HG02642 (cell line): Measurements from ENCODE around the gene NDUFB7.
"Not testable (repeated sequence)": the region's sequence is repeated elsewhere in the genome, so short reads cannot be mapped to it uniquely, and the experiment has no call there.

Source experiments
- ATAC-seq: cut with Tn5 transposase; IDR thresholded peaks from one replicate; pipeline ENCODE4 v1.9.1; 2021; ENCODE audit warnings: mild to moderate bottlenecking; ENCODE audit not compliant: unreplicated experiment, poor library complexity

Gene NDUFB7

GRCh38 chr19:14575428-14575980, 3.6 kb upstream of the NDUFB7 start:
- no peak for ATAC-seq

GRCh38 chr19:14570864-14571527, 870 bp downstream of the NDUFB7 start:
- ATAC-seq = no peak

DNA sequence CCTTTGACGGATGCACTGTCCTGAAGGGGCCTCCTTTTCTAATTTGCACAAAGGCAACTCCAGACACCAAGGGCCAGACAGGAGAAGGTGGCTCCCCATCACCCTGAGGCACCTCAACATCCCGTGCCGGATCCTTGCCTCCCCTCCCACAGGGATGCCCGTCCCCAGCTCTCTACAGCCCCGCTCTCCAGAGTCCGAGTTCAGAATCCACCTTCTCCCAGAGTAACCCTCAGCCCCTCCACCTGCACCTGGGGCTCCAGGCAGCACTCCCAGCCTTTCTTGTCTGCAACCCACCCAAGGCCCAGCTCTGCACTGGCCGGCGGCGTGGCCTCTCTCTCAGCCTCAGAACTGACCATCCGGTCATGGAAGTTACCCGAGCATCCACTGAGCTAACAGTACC, 4.8 kb downstream of the NDUFB7 start:
- ATAC-seq = no peak

GRCh38 chr19:14566712-14567077, 5.2 kb downstream of the NDUFB7 start:
- no peak for ATAC-seq

DNA sequence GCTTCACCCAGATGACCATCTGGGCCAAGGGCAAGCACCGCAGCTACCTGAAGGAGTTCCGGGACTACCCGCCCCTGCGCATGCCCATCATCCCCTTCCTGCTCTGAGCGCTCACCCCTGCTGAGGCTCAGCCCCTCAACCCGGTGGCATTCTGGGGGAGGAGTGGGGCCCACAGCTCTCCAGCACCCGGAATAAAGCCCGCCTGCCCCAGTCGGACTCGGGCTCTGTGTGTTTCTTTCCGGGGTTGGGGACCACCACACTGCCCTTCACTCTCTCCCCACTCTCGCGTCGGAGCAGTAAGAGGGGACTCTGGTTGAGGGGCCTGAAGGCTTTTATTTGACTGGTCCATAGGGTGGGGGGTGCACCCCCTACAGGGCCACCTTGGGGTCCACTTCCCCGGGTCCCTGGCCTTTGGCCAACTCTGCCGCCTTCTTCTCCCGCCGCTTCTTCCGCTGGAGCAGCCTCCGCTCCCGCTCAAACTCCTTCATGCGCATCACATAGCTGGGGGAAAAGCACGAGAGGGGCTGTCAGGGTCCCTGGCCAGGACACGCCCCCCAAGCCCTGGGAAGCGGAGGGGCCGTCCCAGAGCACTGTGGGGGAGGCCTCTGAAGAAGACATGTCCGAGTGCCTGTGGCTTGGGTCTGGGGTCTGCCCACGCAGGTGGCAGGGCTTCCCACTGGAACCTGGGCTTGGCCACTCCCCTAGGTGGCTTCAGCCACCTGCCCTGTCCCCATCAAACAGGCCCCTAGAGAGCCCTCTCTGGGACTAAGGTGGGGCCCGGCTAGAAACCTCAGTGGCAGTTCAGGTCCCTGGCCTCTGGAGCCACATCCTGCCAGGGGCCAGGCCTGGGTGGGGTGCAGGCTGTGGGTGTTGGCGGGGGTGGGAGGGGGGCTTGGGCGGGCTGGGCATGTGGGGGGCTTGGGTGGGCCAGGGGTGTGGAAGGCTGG, 5.8 kb downstream of the NDUFB7 start:
- no peak for ATAC-seq

GRCh38 chr19:14565298-14565679, 6.6 kb downstream of the NDUFB7 start:
- ATAC-seq = no peak

GRCh38 chr19:14564652-14565297, 7.1 kb downstream of the NDUFB7 start:
- ATAC-seq = not testable (repeated sequence)

GRCh38 chr19:14563989-14564651, 7.7 kb downstream of the NDUFB7 start:
- no peak for ATAC-seq

- no peak for ATAC-seq
Measured at GRCh38 chr19:14563590-14563926, 8.3 kb downstream of the NDUFB7 start.

- ATAC-seq = no peak
Measured at GRCh38 chr19:14562660-14563589, 8.9 kb downstream of the NDUFB7 start.

- ATAC-seq = no peak
Measured at GRCh38 chr19:14561847-14562351, 10.0 kb downstream of the NDUFB7 start.

GRCh38 chr19:14561249-14561648, 10.6 kb downstream of the NDUFB7 start:
- ATAC-seq = no peak

DNA sequence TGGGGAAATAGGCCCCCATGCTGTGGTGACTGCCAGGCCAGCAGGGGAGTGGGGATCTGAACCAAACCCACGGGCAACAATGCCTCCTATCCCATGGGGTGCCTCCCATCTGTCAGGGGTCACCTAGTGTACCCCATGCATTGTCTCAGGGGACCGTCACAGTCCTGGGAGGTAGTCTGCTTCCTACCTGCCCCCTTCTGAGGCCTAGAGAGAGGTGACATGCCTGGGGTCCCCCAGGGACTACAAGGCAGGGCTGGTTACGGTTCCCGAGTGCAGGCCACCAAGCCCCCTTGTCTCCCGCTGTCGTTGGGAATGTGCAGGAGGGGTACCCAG, 11.1 kb downstream of the NDUFB7 start:
- ATAC-seq = no peak

DNA sequence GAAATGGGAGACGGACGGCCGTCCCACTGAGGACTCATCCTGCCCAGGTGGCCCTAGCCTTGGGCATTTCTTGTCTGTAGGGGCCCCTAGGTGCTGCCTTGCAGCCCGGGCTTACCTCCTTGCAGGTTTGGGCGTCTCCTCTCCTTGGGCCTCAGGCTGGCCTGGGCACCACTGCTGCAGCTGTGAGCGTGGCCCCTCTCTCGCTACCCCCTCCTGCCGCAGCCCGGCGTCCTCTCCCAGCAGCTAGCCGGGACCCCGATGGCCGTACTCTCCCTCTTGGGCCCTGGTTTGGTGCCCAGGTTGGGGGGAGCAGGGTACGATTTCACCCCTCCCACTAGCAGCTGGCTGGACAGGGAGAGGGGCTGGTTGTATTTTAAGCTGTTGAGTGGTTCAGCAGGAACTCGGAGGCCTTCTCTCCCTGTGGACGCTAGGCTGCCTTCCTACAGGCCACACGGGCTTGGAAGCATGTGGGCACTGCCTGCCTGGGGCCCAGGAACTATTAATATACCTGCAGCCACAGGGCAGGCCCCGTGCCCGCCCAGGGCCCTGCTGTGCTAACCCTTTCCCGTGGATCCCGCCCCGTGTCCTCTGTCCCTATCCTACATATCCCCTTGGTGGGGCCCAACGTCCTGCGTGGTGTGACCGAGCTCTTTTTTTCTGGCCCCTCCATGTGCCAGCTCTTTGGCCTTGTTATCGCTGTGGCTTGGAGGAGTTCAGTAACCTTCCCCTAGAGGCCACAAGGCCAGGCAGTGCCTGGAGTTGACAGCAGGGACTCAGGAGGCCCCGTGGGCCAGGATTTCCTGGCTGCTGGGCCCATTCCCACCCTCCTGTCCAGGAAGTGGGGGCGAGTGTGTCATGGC, 11.7 kb downstream of the NDUFB7 start:
- ATAC-seq = no peak

DNA sequence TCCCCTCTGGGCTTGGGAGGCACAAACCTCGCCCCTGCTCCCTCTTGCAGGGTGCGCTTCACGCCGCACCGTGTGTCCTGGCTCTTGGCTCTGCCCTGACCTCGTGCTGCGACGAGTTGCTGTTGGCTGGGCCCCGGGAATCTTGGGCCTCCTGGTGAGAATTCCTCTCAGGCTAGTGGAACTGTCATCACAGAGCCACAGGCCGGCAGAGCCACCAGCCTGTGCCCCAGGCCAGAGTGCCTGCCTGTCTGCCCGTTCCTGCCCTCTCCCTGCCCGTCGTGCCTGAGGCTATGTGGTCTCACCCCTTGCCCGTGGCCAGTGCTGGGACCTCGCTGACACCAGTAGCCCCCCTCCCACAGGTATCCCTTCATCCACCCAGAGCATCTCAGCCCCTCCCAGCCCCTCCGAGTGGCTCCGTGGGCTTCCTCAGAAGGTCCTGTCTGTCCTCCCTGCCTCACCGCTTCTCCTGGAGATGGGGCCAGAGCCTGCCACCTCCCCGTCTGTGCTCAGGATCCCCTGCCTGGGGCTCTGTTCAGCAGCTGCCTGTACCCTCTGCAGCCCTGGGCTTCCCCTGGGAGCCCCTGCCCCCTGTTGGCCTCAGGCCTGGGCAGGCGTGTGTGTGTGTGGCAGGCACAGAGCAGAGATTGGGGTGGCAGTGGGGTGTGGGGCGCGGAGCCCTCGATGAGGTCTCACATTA, 13.3 kb downstream of the NDUFB7 start:
- no peak for ATAC-seq

DNA sequence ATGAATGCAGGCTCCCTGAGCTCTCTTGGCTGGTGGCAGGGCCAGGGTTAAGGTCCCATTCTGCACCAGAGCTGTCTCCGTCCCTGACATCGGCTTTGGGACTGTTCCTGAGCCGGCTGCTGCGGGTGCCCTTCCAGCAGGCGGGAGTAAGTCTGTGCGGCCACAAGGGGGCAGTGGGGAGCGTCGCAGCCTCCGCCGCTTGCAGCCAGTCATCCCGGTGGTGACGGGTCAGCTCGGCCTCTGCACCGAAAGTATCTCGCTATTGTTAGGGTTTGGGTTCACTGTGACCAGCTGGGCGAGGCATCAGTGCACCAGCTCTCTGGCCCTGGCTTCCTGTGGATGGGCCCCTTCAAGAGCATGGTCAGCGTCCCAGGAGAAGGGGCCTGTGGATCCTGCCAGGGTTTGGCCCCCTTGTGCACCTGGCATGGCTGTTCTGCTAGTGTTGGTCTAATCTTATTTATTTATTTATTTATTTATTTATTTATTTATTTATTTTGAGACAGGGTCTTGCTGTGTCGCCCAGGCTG, 15.1 kb downstream of the NDUFB7 start:
- ATAC-seq = peak; percentile 63

DNA sequence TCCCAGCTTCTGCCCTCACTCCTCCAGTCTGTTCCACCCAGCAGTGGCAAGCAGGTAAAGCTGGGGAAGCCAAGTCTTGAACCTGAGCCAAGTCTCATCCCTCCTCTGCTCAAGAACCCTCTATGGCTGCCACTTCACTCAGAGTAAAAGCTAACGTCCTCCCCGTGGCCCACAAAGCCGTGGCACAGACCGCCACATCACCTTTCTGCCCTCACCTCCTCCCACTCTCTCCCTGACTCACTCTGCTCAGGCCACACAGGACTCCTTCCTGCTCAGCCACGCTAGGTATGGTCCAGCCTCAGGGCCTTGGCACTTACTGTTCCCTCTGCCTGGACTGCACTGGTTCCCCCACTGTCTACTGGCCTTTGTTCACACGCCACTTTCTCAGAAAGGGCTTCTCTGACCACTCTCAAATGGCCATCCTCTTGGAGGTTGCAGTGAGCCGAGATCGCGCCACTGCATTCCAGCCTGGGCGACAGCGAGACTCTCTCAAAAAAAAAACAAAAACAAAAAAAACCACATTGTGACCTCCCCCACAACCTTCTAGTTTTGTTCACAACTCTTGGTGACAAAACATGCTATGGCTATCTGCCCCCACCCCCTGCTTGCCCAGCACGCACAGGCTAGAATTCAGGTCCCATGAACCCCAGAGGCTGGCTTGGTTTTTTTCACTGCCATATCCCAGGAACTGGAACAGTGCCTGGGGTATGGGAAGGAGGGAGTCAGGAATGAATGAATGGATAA, 15.8 kb downstream of the NDUFB7 start:
- no peak for ATAC-seq
